HG02759 (cell line): ENCODE data around the gene NINJ1.
"Not testable (repeated sequence)": the region's sequence is repeated elsewhere in the genome, so short reads cannot be mapped to it uniquely, and the experiment has no call there.

Experiments
- ATAC-seq: cut with Tn5 transposase; IDR thresholded peaks from one replicate; pipeline ENCODE4 v1.9.1; 2021; ENCODE audit warnings: mild to moderate bottlenecking, moderate library complexity; ENCODE audit not compliant: unreplicated experiment

The NINJ1 gene

GRCh38 chr9:93120846-93121315, 13.2 kb downstream of the NINJ1 start:
- no peak for ATAC-seq

GRCh38 chr9:93119953-93120845, 13.9 kb downstream of the NINJ1 start:
- ATAC-seq, result peak; percentile 91

- no peak for ATAC-seq
These were observed 14.4 kb downstream of the NINJ1 start for GRCh38 chr9:93119703-93119952.

- ATAC-seq, result no peak
These were observed 15.0 kb downstream of the NINJ1 start for GRCh38 chr9:93118863-93119702.

- ATAC-seq, result no peak
These were observed 15.9 kb downstream of the NINJ1 start for GRCh38 chr9:93117924-93118862.

GRCh38 chr9:93117521-93117920, 16.5 kb downstream of the NINJ1 start:
- not testable (repeated sequence) for ATAC-seq

- ATAC-seq, result no peak
These were observed 17.7 kb downstream of the NINJ1 start for GRCh38 chr9:93116072-93116961.

- no peak for ATAC-seq
These were observed 18.5 kb downstream of the NINJ1 start for GRCh38 chr9:93115486-93116071.

- ATAC-seq, result no peak
These were observed 19.1 kb downstream of the NINJ1 start for GRCh38 chr9:93114984-93115335.

GRCh38 chr9:93114169-93114983, 19.7 kb downstream of the NINJ1 start:
- ATAC-seq, result no peak

- ATAC-seq, result no peak
These were observed 21.1 kb downstream of the NINJ1 start for GRCh38 chr9:93112864-93113389.

- no peak for ATAC-seq
These were observed 21.8 kb downstream of the NINJ1 start for GRCh38 chr9:93112116-93112863.

GRCh38 chr9:93111371-93112115, 22.5 kb downstream of the NINJ1 start:
- no peak for ATAC-seq

GRCh38 chr9:93111001-93111370, 23.1 kb downstream of the NINJ1 start:
- no peak for ATAC-seq

- ATAC-seq, result no peak
These were observed 23.7 kb downstream of the NINJ1 start for GRCh38 chr9:93110311-93110855.

- ATAC-seq, result no peak
These were observed 25.6 kb downstream of the NINJ1 start for GRCh38 chr9:93108291-93109041.
